Stimulated activated CD8-positive, alpha-beta memory T cell treated with anti-CD3 and anti-CD28 coated beads, Interleukin-4, amount 100 ng/mL, for 4 hours (primary cell): ENCODE results near the gene RPUSD3.
"Not testable (repeated sequence)": the region's sequence is repeated elsewhere in the genome, so short reads cannot be mapped to it uniquely, and the experiment has no call there.

Experiments
- DNase-seq, 2 donors: peaks; one replicate each; pipeline ENCODE4 v3.0.0-alpha.2; 2020; ENCODE audit warnings: low read depth in 2 of 2, low spot score in 1 of 2

RPUSD3 gene

GRCh38 chr3:9843715-9844438, at the start of gene RPUSD3:
TSS of gene RPUSD3 (minus strand) at chr3:9844008. CDS start at chr3:9843990, 18 bp downstream.
- DNase-seq = peak; percentile 89 to 92

- no peak for DNase-seq
Measured at GRCh38 chr3:9891072-9891622, 47.3 kb upstream of the RPUSD3 start.

- DNase-seq = peak; percentile 87 to 89
Measured at GRCh38 chr3:9890249-9891071, 46.7 kb upstream of the RPUSD3 start, which contains the start of gene JAGN1. TSS of gene JAGN1 (plus strand) at chr3:9890610. CDS start at chr3:9890723, 113 bp downstream.

- no peak for DNase-seq
Measured at GRCh38 chr3:9889405-9889804, 45.6 kb upstream of the RPUSD3 start.

GRCh38 chr3:9888540-9888939, 44.7 kb upstream of the RPUSD3 start:
- no peak for DNase-seq

GRCh38 chr3:9887480-9887879, 43.7 kb upstream of the RPUSD3 start:
- no peak for DNase-seq

- DNase-seq = no peak
Measured at GRCh38 chr3:9886328-9886727, 42.5 kb upstream of the RPUSD3 start.

GRCh38 chr3:9884555-9885165, 40.9 kb upstream of the RPUSD3 start:
- DNase-seq = no peak

GRCh38 chr3:9883706-9884554, 40.1 kb upstream of the RPUSD3 start:
- no peak for DNase-seq

- no peak for DNase-seq
Measured at GRCh38 chr3:9881441-9881840, 37.6 kb upstream of the RPUSD3 start.

- no peak for DNase-seq
Measured at GRCh38 chr3:9879830-9880549, 36.2 kb upstream of the RPUSD3 start, which contains the start of gene CIDEC. TSS of gene CIDEC (minus strand) at chr3:9880253. CDS start at chr3:9878486, 1,767 bp downstream.

- DNase-seq = no peak
Measured at GRCh38 chr3:9878700-9879099, 34.9 kb upstream of the RPUSD3 start.

- DNase-seq = no peak
Measured at GRCh38 chr3:9876991-9877390, 33.2 kb upstream of the RPUSD3 start.

- not testable (repeated sequence) for DNase-seq
Measured at GRCh38 chr3:9876255-9876654, 32.4 kb upstream of the RPUSD3 start.

GRCh38 chr3:9875448-9875847, 31.6 kb upstream of the RPUSD3 start:
- no peak for DNase-seq

GRCh38 chr3:9872067-9872466, 28.3 kb upstream of the RPUSD3 start:
- DNase-seq = not testable (repeated sequence)

- no peak for DNase-seq
Measured at GRCh38 chr3:9870978-9871377, 27.2 kb upstream of the RPUSD3 start.

- DNase-seq = no peak
Measured at GRCh38 chr3:9869955-9870354, 26.1 kb upstream of the RPUSD3 start.

GRCh38 chr3:9867106-9867505, 23.3 kb upstream of the RPUSD3 start:
- DNase-seq = no peak

- no peak for DNase-seq
Measured at GRCh38 chr3:9866639-9867038, 22.8 kb upstream of the RPUSD3 start.
